Tibial nerve (tissue), 4 donors: Measurements from ENCODE around the gene SPATS2. TPM values are rescaled to one million over a fixed set of nuclear protein-coding genes. Genes with fewer than 3 reads are reported as not detected.
A peak's percentile ranks its signal among the peaks of the same experiment; 100 is the strongest.
"Not testable (repeated sequence)": the region's sequence is repeated elsewhere in the genome, so short reads cannot be mapped to it uniquely, and the experiment has no call there.

Experiments
- DNase-seq, 2 donors: peaks; one replicate each; pipeline ENCODE4 v3.0.0-alpha.2; 2019; ENCODE audit warnings: low spot score in 2 of 2
- H3K27ac ChIP-seq, 4 donors: fragments of 200-600 bp; sonication (generic) in 3 of 4; one replicate each; pipeline ENCODE4 v1.5.1; 2017 to 2019; ENCODE audit warnings: mild to moderate bottlenecking in 1 of 4
- H3K27me3 ChIP-seq, 2 donors: fragments of 200-600 bp; sonication (generic) in 1 of 2; one replicate each; pipeline versions ENCODE4 v1.5.1 to v1.6.0; 2017 to 2019
- H3K36me3 ChIP-seq, 3 donors: fragments of 200-600 bp; sonication (generic); one replicate each; pipeline ENCODE4 v1.5.1; 2018 to 2019
- H3K4me1 ChIP-seq, 4 donors: fragments of 200-600 bp; sonication (generic) in 3 of 4; one replicate each; pipeline ENCODE4 v1.5.1; 2017 to 2019
- H3K4me3 ChIP-seq, 4 donors: fragments of 200-600 bp; sonication (generic) in 3 of 4; one replicate each; pipeline ENCODE4 v1.5.1; 2017 to 2019; ENCODE audit warnings: mild to moderate bottlenecking in 1 of 4, moderate library complexity in 1 of 4
- H3K9me3 ChIP-seq, 4 donors: fragments of 200-600 bp; sonication (generic) in 3 of 4; one replicate each; pipeline ENCODE4 v1.5.1; 2017 to 2019
- EP300 ChIP-seq, 2 donors: sonication (generic); formaldehyde crosslinking; IDR thresholded peaks; one replicate each; pipeline ENCODE4 v1.6.1; 2017; ENCODE audit warnings: antibody characterized with exemption in 2 of 2, mild to moderate bottlenecking in 1 of 2
- POLR2A ChIP-seq, 2 donors: fragments of 450-650 bp; IDR thresholded peaks; one replicate each; pipeline ENCODE4 v1.6.1; 2017; ENCODE audit warnings: antibody characterized with exemption in 2 of 2, mild to moderate bottlenecking in 2 of 2, moderate library complexity in 2 of 2
- WGBS, 2 donors: methylation state at CpG; one replicate each; pipeline ENCODE4 v1.1.5; 2018; 5-methylcytosine and 5-hydroxymethylcytosine counted together
- total RNA-seq, 4 donors: library from RNA; depleted of rRNA; stranded (reverse); fragments of >200 nt; gene quantifications; one replicate each; pipeline ENCODE4 v1.1.0, GENCODE V29; 2016
- TF ChIP-seq, protein P1 (sequence below), 5 experiments: fragments of 200-600 bp in 3 of 5; fragments of 450-650 bp in 2 of 5; sonication (generic) in 3 of 5; IDR thresholded peaks; one replicate each; pipeline ENCODE4 v1.5.1; 2016 to 2019; ENCODE audit warnings: antibody characterized with exemption in 5 of 5, mild to moderate bottlenecking in 3 of 5, moderate library complexity in 2 of 5

The SPATS2 gene
- 10 to 100 TPM in 2 of 4 donors, 1 to 10 TPM in 2; 5.9 to 14.7 (median 9.8) TPM for total RNA-seq

DNA sequence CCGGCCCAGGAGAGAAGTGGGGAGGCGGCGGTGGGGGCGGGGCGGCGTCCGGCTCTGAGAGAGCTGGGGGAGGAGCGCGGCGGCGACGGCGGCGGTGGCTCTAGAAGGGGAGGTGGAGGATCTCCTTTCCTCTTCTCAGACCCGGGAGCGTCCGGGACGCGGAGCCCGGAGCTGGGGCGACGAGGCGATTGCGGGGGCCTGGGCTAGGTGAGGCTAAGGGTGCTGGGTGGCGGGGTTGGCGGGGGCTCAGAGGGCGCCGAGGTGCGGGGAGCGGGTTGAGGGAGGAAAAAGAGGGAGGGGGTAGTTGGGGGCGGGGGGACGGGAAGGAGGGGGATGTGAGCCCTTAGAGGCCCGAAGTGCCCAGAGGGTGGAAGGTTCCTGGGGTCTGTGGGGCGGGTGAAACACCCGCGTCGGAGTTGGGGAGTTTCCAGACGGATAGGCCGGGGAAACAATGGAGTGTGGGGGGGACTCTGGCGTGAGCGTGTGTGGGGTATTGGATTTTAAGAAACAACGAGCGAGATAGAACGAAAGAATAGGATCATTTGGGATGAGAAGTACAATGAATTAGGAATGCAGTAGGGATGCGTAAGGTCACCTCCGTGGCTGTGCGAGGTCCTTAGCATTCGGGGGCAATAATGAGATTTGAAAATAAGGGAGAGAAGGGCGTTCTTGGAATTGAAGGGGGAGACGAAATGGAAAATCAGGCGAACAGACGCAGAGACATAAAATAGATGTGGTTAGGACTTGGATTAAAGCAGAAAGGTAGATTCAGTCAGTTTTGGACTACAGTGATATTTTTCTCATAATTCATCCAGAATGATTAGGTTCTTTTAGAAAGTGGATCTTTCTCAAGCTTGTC lies at the start of gene SPATS2:
SPATS2 (plus strand) TSS at position 82 of the 859 bp plus-strand sequence. CDS start 93,551 bp downstream, outside the sequence.
- Histone ChIP-seq H3K27me3 (no peaks in the 10 kb centered on the region), H3K4me3 (peak within 1 kb of the TSS; percentile 49 to 98 (median 77)), H3K36me3 (no peaks in the 10 kb centered on the region), H3K4me1 (peaks cover 0 to 34% (median 12%) of the 10 kb centered on the region in 4 donors), H3K9me3 (no peaks in the 10 kb centered on the region), H3K27ac (peak within 1 kb of the TSS; percentile 63 to 98 (median 94))
- 1% methylated on average over 37 to 47 of the region's 52 CpGs for WGBS, 2 donors
- DNase-seq = peak; percentile 82 to 86
- no peak for TF ChIP-seq EP300 (IDR thresholded peaks at IDR 0.05)
- TF ChIP-seq, protein P1, sequence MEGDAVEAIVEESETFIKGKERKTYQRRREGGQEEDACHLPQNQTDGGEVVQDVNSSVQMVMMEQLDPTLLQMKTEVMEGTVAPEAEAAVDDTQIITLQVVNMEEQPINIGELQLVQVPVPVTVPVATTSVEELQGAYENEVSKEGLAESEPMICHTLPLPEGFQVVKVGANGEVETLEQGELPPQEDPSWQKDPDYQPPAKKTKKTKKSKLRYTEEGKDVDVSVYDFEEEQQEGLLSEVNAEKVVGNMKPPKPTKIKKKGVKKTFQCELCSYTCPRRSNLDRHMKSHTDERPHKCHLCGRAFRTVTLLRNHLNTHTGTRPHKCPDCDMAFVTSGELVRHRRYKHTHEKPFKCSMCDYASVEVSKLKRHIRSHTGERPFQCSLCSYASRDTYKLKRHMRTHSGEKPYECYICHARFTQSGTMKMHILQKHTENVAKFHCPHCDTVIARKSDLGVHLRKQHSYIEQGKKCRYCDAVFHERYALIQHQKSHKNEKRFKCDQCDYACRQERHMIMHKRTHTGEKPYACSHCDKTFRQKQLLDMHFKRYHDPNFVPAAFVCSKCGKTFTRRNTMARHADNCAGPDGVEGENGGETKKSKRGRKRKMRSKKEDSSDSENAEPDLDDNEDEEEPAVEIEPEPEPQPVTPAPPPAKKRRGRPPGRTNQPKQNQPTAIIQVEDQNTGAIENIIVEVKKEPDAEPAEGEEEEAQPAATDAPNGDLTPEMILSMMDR (IDR thresholded peaks at IDR 0.05) = no peak
- TF ChIP-seq POLR2A (IDR thresholded peaks at IDR 0.05) = peak in 1 of 2 donors; percentile 1

DNA sequence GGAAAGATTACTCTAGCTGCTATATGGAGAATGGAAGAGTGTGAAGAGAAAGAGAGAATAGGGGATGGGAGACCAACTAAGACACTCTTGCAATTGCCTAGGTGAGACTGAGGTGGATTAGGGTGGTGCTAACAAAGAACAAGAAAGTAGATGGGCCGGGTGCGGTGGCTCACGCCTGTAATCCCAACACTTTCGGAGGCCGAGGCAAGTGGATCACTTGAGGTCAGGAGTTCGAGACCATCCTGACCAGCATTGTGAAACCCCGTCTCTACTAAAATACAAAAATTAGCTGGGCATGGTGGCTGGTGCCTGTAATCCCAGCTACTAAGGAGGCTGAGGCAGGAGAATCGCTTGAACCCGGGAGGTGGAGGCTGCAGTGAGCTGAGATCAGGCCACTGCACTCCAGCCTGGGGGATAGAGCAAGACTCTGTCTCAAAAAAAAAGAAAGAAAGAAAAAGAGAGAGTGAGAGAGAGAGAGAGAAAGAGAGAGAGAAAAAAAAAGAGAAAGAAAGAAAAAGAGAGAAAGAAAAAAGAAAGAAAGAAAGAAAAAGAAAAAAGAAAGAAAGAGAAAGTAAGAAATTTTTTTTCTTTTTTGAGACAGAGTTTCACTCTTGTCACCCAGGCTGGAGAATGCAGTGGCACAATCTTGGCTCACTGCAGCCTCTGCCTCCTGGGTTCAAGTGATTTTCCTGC lies 46.7 kb upstream of the SPATS2 start:
- 91 to 93% methylated on average over 9 of the region's 9 CpGs for WGBS, 2 donors
- not testable (repeated sequence) for H3K36me3 ChIP-seq, H3K27me3 ChIP-seq, H3K27ac ChIP-seq, DNase-seq, H3K9me3 ChIP-seq, H3K4me3 ChIP-seq
- H3K4me1 ChIP-seq = peaks cover 0 to 16% (median 4%) of the 10 kb centered on the region in 4 donors

DNA sequence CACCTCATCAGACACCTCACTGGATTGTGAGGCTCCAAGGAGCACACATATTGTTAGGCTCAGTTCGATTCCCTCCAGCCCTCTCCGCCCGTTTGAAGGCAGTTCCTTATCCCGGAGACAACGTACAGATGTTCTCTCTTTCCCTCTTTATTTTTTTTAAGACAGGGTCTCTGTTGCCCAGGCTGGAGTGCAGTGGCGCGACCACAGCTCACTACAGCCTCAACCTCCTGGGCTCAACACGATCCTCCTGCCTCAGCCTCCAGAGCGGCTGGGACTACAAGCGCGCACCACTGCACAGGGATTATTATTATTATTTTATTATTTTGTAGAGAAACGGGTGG lies 44.9 kb upstream of the SPATS2 start:
- WGBS, 2 donors = 40 to 47% methylated on average over 12 of the region's 12 CpGs
- Histone ChIP-seq H3K27ac (peak overlapping the region in 3 of 4 donors; percentile 67 to 73 (median 72)), H3K4me1 (peaks cover 0 to 16% (median 4%) of the 10 kb centered on the region in 4 donors), H3K9me3 (no peaks in the 10 kb centered on the region), H3K36me3 (no peaks in the 10 kb centered on the region), H3K27me3 (no peaks in the 10 kb centered on the region), H3K4me3 (peak overlapping the region; percentile 52 to 97 (median 72))
- no peak for DNase-seq
- TF ChIP-seq POLR2A (IDR thresholded peaks at IDR 0.05) = no peak
- TF ChIP-seq EP300 (IDR thresholded peaks at IDR 0.05) = no peak
- TF ChIP-seq, protein P1 (IDR thresholded peaks at IDR 0.05) = no peak

DNA sequence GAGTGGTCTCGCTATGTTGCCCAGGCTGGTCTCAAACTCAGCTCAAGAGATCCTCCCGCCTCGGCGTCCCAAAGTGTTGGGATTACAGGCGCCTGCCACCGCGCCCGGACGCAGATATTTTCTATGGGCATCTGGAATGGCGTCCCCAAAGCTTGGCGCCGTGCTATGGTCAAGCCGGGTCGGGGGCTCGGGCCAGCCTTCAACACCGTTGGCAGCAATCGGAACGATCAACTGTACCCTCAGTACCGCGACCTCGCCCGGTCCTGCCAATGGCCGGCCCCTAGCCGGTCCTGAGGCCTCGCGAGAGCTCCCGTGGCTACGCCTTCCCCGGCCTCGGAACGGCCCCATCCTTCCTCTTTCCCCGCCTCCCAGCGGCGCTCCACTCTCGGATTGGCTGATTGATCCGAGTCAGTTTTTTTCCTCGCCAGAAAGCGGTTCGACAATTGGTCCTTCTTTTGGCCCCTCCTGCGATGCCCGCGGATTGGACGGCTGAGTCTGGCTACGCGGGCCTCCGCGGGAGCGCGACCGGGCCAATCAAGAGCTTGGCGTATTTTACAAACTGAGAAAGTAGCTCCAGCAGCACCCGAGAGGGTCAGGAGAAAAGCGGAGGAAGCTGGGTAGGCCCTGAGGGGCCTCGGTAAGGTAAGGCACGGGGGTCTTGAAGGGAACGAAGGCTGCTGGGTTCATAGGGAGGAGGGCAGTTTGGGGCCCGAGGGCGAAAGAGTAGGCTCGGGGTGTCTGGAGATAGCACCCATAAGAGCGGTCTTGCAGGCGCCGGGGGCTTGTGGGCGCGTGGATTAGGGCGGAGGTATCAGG lies 44.3 kb upstream of the SPATS2 start, which contains the start of gene TROAP:
TROAP (plus strand) TSS at position 548 of the 816 bp plus-strand sequence. CDS start 354 bp downstream, outside the sequence.
- WGBS, 2 donors = 1% methylated on average over 64 to 65 of the region's 65 CpGs
- no peaks in the 10 kb centered on the region for H3K27me3 ChIP-seq

More for the DNA sequence above, 44.3 kb upstream of the SPATS2 start, which contains the start of gene TROAP:
- H3K36me3 ChIP-seq = no peaks in the 10 kb centered on the region
- H3K4me3 ChIP-seq = peak within 1 kb of the TSS; percentile 52 to 97 (median 72)
- peak within 1 kb of the TSS in 3 of 4 donors; percentile 67 to 73 (median 72) for H3K27ac ChIP-seq
- no peaks in the 10 kb centered on the region for H3K9me3 ChIP-seq
- peak; percentile 29 to 40 for TF ChIP-seq POLR2A (IDR thresholded peaks at IDR 0.05)
- peak; percentile 54 to 69 for TF ChIP-seq EP300 (IDR thresholded peaks at IDR 0.05)
- TF ChIP-seq, protein P1 (IDR thresholded peaks at IDR 0.05) = peak in 1 of 5 experiments; percentile 34
- peaks cover 0 to 16% (median 4%) of the 10 kb centered on the region in 4 donors for H3K4me1 ChIP-seq
- peak; percentile 92 to 94 for DNase-seq
